IPS-18a (cell line): ENCODE results near the gene UBQLN3.

Source experiments
- H3K27ac ChIP-seq: one replicate; pipeline ENCODE4 v1.5.1; 2013; ENCODE audit warnings: low read length
- H3K27me3 ChIP-seq: one replicate; pipeline ENCODE4 v1.6.1; 2013; ENCODE audit warnings: mild to moderate bottlenecking, low read length; ENCODE audit not compliant: control insufficient read depth, insufficient read depth
- H3K36me3 ChIP-seq: one replicate; pipeline ENCODE4 v1.6.1; 2013; ENCODE audit warnings: low read depth, low read length; ENCODE audit not compliant: control insufficient read depth
- H3K4me1 ChIP-seq: one replicate; pipeline ENCODE4 v1.6.1; 2013; ENCODE audit warnings: low read depth, low read length; ENCODE audit not compliant: control insufficient read depth
- H3K4me3 ChIP-seq: one replicate; pipeline ENCODE4 v1.5.1; 2013; ENCODE audit warnings: low read length
- H3K9ac ChIP-seq: one replicate; pipeline ENCODE4 v1.6.1; 2013; ENCODE audit warnings: mild to moderate bottlenecking, low read length, moderate library complexity
- H3K9me3 ChIP-seq: one replicate; pipeline ENCODE4 v1.6.1; 2013; ENCODE audit warnings: low read depth, low read length; ENCODE audit not compliant: control insufficient read depth

The UBQLN3 gene

GRCh38 chr11:5531053-5531831, 21.5 kb upstream of the UBQLN3 start:
- no peak overlapping the region for H3K4me3 ChIP-seq
- no peaks in the 10 kb centered on the region for H3K4me1 ChIP-seq
- no peak overlapping the region for H3K27ac ChIP-seq
- H3K9ac ChIP-seq, result no peak overlapping the region
- H3K9me3 ChIP-seq, result no peaks in the 10 kb centered on the region
- no peaks in the 10 kb centered on the region for H3K36me3 ChIP-seq
- H3K27me3 ChIP-seq, result no peaks in the 10 kb centered on the region

DNA sequence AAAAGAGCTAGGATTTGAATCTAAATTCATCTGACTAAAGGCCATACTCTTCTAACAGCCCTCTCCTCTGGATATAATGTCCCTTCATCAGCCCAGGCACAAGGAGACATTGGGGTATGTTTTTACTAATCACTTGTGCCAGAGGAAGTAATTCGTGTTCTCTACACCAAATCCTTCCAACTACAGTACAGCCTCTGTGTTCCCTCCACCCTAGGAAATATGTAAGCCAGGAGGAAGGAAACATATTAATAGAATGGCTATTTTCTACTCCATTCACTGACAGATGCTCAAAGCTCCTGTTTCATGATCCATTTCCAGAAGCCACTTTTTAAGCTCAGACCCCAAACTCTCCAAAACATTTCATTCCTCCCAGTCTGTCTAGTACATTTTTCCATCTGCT, 18.7 kb upstream of the UBQLN3 start:
- H3K9ac ChIP-seq, result no peak overlapping the region
- H3K4me1 ChIP-seq, result peaks cover 9% of the 10 kb centered on the region
- no peak overlapping the region for H3K4me3 ChIP-seq
- no peak overlapping the region for H3K27ac ChIP-seq
- no peaks in the 10 kb centered on the region for H3K27me3 ChIP-seq
- H3K9me3 ChIP-seq, result no peaks in the 10 kb centered on the region
- no peaks in the 10 kb centered on the region for H3K36me3 ChIP-seq

GRCh38 chr11:5527716-5528115, 18.0 kb upstream of the UBQLN3 start:
- Histone ChIP-seq H3K4me1 (peaks cover 9% of the 10 kb centered on the region), H3K9ac (no peak overlapping the region), H3K4me3 (no peak overlapping the region), H3K27me3 (no peaks in the 10 kb centered on the region), H3K27ac (no peak overlapping the region), H3K36me3 (no peaks in the 10 kb centered on the region), H3K9me3 (no peaks in the 10 kb centered on the region)

DNA sequence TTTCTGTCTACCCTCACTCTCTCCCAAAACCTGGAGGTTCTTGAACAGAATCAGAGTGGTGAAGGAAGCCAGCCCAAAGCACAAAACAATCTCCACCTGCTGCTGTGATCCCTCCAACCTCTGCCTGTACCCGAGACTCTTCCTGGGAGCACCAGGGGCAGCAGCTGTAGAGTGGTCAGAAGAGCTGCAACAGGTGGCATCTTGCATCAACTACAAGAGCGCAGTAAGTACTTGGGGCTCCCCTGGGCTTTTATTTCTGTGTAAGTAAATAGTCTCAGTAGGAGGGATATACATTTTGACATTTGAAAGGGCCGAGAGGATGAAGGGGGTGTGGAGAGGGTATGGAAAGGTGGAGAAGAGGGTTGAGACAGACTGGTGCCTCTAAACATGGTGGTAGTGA, 15.0 kb upstream of the UBQLN3 start:
- H3K27me3 ChIP-seq, result no peaks in the 10 kb centered on the region
- no peak overlapping the region for H3K9ac ChIP-seq
- H3K36me3 ChIP-seq, result no peaks in the 10 kb centered on the region
- H3K4me3 ChIP-seq, result no peak overlapping the region
- no peak overlapping the region for H3K27ac ChIP-seq
- peaks cover 9% of the 10 kb centered on the region for H3K4me1 ChIP-seq
- no peaks in the 10 kb centered on the region for H3K9me3 ChIP-seq

DNA sequence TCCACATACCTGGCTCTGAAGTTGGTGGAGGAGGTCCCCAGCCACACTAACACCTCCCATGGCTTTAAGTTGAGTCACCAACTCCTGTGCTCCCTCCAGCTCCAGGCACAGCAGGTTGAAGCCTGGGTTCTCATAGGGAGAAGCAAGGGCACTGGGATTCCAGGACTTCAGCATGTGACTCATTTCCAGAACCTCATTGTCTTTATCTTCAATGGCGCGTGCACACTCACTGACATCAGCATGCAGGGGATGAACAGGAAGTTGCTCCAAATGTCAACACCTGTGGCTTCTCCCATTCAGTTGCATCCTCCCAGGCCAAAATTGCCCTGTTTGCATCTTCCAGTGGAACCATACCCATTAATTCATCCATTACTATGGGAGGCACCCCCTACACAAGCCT, 12.6 kb upstream of the UBQLN3 start:
- Histone ChIP-seq H3K9me3 (no peaks in the 10 kb centered on the region), H3K4me3 (no peak overlapping the region), H3K27me3 (no peaks in the 10 kb centered on the region), H3K4me1 (peaks cover 9% of the 10 kb centered on the region), H3K27ac (no peak overlapping the region), H3K36me3 (no peaks in the 10 kb centered on the region), H3K9ac (no peak overlapping the region)

- peaks cover 9% of the 10 kb centered on the region for H3K4me1 ChIP-seq
- no peaks in the 10 kb centered on the region for H3K27me3 ChIP-seq
- H3K36me3 ChIP-seq, result no peaks in the 10 kb centered on the region
- no peak overlapping the region for H3K27ac ChIP-seq
- H3K4me3 ChIP-seq, result no peak overlapping the region
- H3K9me3 ChIP-seq, result no peaks in the 10 kb centered on the region
- no peak overlapping the region for H3K9ac ChIP-seq
These were observed 11.8 kb upstream of the UBQLN3 start for GRCh38 chr11:5521540-5521939.

GRCh38 chr11:5516599-5516998, 6.8 kb upstream of the UBQLN3 start, which contains the start of gene UBQLNL:
Gene UBQLNL, minus strand, starts transcription at chr11:5516699. Its CDS starts 258 bp downstream, at chr11:5516441.
- Histone ChIP-seq H3K4me1 (no peaks in the 10 kb centered on the region), H3K27ac (no peak within 1 kb of the TSS), H3K9ac (no peak within 1 kb of the TSS), H3K27me3 (no peaks in the 10 kb centered on the region), H3K36me3 (no peaks in the 10 kb centered on the region), H3K9me3 (no peaks in the 10 kb centered on the region), H3K4me3 (no peak within 1 kb of the TSS)

- Histone ChIP-seq H3K36me3 (no peaks in the 10 kb centered on the region), H3K4me1 (no peaks in the 10 kb centered on the region), H3K9me3 (no peaks in the 10 kb centered on the region), H3K27me3 (no peaks in the 10 kb centered on the region), H3K4me3 (no peak overlapping the region), H3K27ac (no peak overlapping the region), H3K9ac (no peak overlapping the region)
These were observed 5.1 kb upstream of the UBQLN3 start for GRCh38 chr11:5514841-5515240.

DNA sequence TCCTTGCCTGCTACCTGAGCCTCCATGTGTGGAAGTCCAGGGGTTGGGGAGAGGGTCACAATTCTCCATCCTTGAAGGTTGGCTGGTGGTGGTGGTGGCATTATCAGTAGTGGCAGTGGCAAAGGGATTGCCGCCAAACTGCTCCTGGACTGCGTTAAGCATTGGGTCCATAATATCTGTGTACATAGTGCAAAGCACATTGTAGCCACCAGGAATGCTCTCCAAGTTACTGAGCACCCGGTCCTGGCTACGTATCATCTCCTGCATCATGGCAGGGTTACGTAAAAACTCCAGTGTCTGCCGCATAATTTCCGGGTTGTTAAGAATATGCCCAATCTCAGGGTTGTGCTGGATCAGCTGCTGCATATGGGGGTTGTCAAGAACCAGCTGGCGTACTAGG, 1.2 kb downstream of the UBQLN3 start:
- Histone ChIP-seq H3K9ac (no peak overlapping the region), H3K4me1 (no peaks in the 10 kb centered on the region), H3K27me3 (no peaks in the 10 kb centered on the region), H3K27ac (no peak overlapping the region), H3K4me3 (no peak overlapping the region), H3K9me3 (no peaks in the 10 kb centered on the region), H3K36me3 (no peaks in the 10 kb centered on the region)

DNA sequence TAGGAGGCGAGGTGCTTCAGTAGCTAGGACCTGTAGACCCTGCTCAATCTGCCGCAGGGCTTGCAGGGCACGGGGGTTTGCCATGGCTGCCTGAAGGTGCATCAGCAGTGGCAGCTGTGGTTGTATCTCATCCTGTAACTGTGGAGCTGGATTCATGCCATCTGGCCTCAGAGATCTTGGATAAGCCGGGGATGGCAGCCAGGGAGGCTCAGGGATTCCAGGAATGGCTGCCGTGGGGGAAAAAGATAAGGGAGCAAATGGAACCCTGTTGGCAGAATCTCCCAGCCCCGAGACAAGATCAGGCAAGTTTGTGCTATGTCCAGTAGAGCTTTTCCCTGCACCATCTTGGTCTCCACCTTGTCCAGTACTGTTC, 1.8 kb downstream of the UBQLN3 start:
- H3K36me3 ChIP-seq, result no peaks in the 10 kb centered on the region

GRCh38 chr11:5507177-5507932, 2.4 kb downstream of the UBQLN3 start:
- H3K9ac ChIP-seq, result no peak overlapping the region
- H3K4me3 ChIP-seq, result no peak overlapping the region
- H3K4me1 ChIP-seq, result no peaks in the 10 kb centered on the region
- no peaks in the 10 kb centered on the region for H3K27me3 ChIP-seq
- H3K36me3 ChIP-seq, result no peaks in the 10 kb centered on the region
- H3K27ac ChIP-seq, result no peak overlapping the region
- no peaks in the 10 kb centered on the region for H3K9me3 ChIP-seq

More for the DNA sequence above, 1.8 kb downstream of the UBQLN3 start:
- H3K9ac ChIP-seq, result no peak overlapping the region
- H3K27me3 ChIP-seq, result no peaks in the 10 kb centered on the region
- H3K4me3 ChIP-seq, result no peak overlapping the region
- H3K27ac ChIP-seq, result no peak overlapping the region
- no peaks in the 10 kb centered on the region for H3K9me3 ChIP-seq
- no peaks in the 10 kb centered on the region for H3K4me1 ChIP-seq
